CD14-positive monocyte (primary cell): ENCODE measurements around the gene IGF1. TPM values are rescaled to one million over a fixed set of nuclear protein-coding genes. Genes with fewer than 3 reads are reported as not detected.

Source experiments
- DNase-seq, 3 donors: peaks; one replicate each; pipeline ENCODE4 v3.0.0-alpha.2; 2011 to 2022
- H2AFZ ChIP-seq: 2 replicates; pipeline ENCODE4 v1.6.0; 2012; ENCODE audit warnings: mild to moderate bottlenecking, low read depth, low read length, inconsistent platforms; ENCODE audit not compliant: insufficient read depth, poor library complexity, severe bottlenecking
- H3K27ac ChIP-seq, 2 donors: 1 replicate in 1 of 2; 2 replicates in 1 of 2; pipeline ENCODE4 v1.5.1; 2012 to 2013; ENCODE audit warnings: low read length in 2 of 2, control low read depth in 1 of 2, inconsistent platforms in 1 of 2, low read depth in 1 of 2, mild to moderate bottlenecking in 1 of 2
- H3K27me3 ChIP-seq, 2 donors: one replicate each; pipeline versions ENCODE4 v1.6.0 to v1.6.1; 2011 to 2013; ENCODE audit warnings: low read length in 2 of 2; ENCODE audit not compliant: control insufficient read depth in 2 of 2, insufficient read depth in 2 of 2
- H3K36me3 ChIP-seq, 2 donors: replicated peaks in 1 of 2; 1 replicate in 1 of 2; 2 replicates in 1 of 2; pipeline versions ENCODE4 v1.5.1 to v1.6.1; 2012 to 2013; ENCODE audit warnings: low read length in 2 of 2, control low read depth in 1 of 2, inconsistent platforms in 1 of 2, mild to moderate bottlenecking in 1 of 2; ENCODE audit not compliant: insufficient read depth in 2 of 2, control insufficient read depth in 1 of 2
- H3K4me1 ChIP-seq, 2 donors: 1 replicate in 1 of 2; 2 replicates in 1 of 2; pipeline versions ENCODE4 v1.5.1 to v1.6.1; 2012 to 2013; ENCODE audit warnings: low read length in 2 of 2, control low read depth in 1 of 2, inconsistent platforms in 1 of 2, mild to moderate bottlenecking in 1 of 2, moderate library complexity in 1 of 2; ENCODE audit not compliant: insufficient read depth in 2 of 2, control insufficient read depth in 1 of 2
- H3K4me2 ChIP-seq: replicated peaks from 2 replicates; pipeline ENCODE3; 2012; ENCODE audit warnings: low read length, moderate library complexity, mild to moderate bottlenecking; ENCODE audit not compliant: poor library complexity, severe bottlenecking; ENCODE audit errors: extremely low read depth
- H3K4me3 ChIP-seq, 3 experiments: fragments of 200-600 bp in 1 of 3; sonication (generic) in 1 of 3; replicated peaks in 1 of 3; 1 replicate in 2 of 3; 2 replicates in 1 of 3; pipeline ENCODE4 v1.5.1; 2011 to 2013; ENCODE audit warnings: low read length in 3 of 3, mild to moderate bottlenecking in 3 of 3, control low read depth in 2 of 3, low read depth in 2 of 3, inconsistent platforms in 1 of 3, moderate library complexity in 1 of 3
- H3K79me2 ChIP-seq: 2 replicates; pipeline ENCODE4 v1.6.0; 2012; ENCODE audit warnings: mild to moderate bottlenecking, control low read depth, inconsistent platforms, low read length, moderate library complexity; ENCODE audit not compliant: insufficient read depth
- H3K9ac ChIP-seq: 2 replicates; pipeline ENCODE4 v1.6.0; 2017; ENCODE audit warnings: low read length, mild to moderate bottlenecking; ENCODE audit not compliant: insufficient read depth, poor library complexity, severe bottlenecking
- H3K9me3 ChIP-seq, 2 donors: replicated peaks in 1 of 2; 1 replicate in 1 of 2; 2 replicates in 1 of 2; pipeline versions ENCODE4 v1.5.1 to v1.6.1; 2012 to 2013; ENCODE audit warnings: low read length in 2 of 2, control low read depth in 1 of 2; ENCODE audit not compliant: control insufficient read depth in 1 of 2, insufficient read depth in 1 of 2
- H4K20me1 ChIP-seq: 2 replicates; pipeline ENCODE4 v1.6.0; 2012; ENCODE audit warnings: mild to moderate bottlenecking, low read length, control low read depth, moderate library complexity; ENCODE audit not compliant: insufficient read depth
- H3K27ac Mint-ChIP-seq, 7 donors: one replicate each; pipeline ENCODE4 v1.8.0; 2020; ENCODE audit warnings: mild to moderate bottlenecking in 7 of 7, mixed read lengths in 7 of 7, moderate library complexity in 6 of 7, inconsistent platforms in 2 of 7
- H3K27me3 Mint-ChIP-seq, 3 donors: one replicate each; pipeline ENCODE4 v1.8.0; 2021 to 2022; ENCODE audit warnings: low read depth in 3 of 3, mild to moderate bottlenecking in 3 of 3, mixed read lengths in 3 of 3, moderate library complexity in 3 of 3, inconsistent platforms in 1 of 3
- H3K36me3 Mint-ChIP-seq, 2 donors: one replicate each; pipeline ENCODE4 v1.8.0; 2020; ENCODE audit warnings: mixed read lengths in 2 of 2, inconsistent platforms in 1 of 2, mild to moderate bottlenecking in 1 of 2
- H3K4me1 Mint-ChIP-seq: one replicate; pipeline ENCODE4 v1.8.0; 2020; ENCODE audit warnings: mild to moderate bottlenecking, mixed read lengths
- H3K4me3 Mint-ChIP-seq, 2 donors: one replicate each; pipeline ENCODE4 v1.8.0; 2020; ENCODE audit warnings: mild to moderate bottlenecking in 2 of 2, mixed read lengths in 2 of 2, moderate library complexity in 1 of 2
- H3K9me3 Mint-ChIP-seq, 7 donors: one replicate each; pipeline ENCODE4 v1.8.0; 2020 to 2022; ENCODE audit warnings: mixed read lengths in 7 of 7, mild to moderate bottlenecking in 6 of 7, moderate library complexity in 6 of 7, inconsistent platforms in 2 of 7
- WGBS: methylation state at CpG from one replicate; pipeline ENCODE4 v1.1.5; 2013; ENCODE audit warnings: missing lambda C conversion rate; ENCODE audit not compliant: insufficient coverage; 5-methylcytosine and 5-hydroxymethylcytosine counted together
- intact Hi-C, 2 donors: fragments of 100-400 bp; cut with micrococcal nuclease; formaldehyde crosslinking; loops; one replicate each; pipeline versions ENCODE4 v1.15.0 to v1.15.1; 2023
- polyA plus RNA-seq, 3 donors: library from polyadenylated mRNA; depleted of rRNA in 1 of 3; unstranded in 2 of 3; stranded (reverse) in 1 of 3; fragments of 300-500 nt in 2 of 3; fragments of >200 nt in 1 of 3; fragmentation: Illumina TruSeq in 2 of 3; gene quantifications; 1 replicate in 2 of 3; 2 replicates in 1 of 3; pipeline ENCODE4 v1.2.3, GENCODE V29; 2012 to 2021
- TF ChIP-seq, protein P1 (sequence below): fragments of 200-600 bp; IDR thresholded peaks from one replicate; pipeline ENCODE4 v1.8.0; 2022; ENCODE audit warnings: antibody characterized with exemption, mild to moderate bottlenecking

Gene IGF1
- polyA plus RNA-seq, 3 donors = not detected

DNA sequence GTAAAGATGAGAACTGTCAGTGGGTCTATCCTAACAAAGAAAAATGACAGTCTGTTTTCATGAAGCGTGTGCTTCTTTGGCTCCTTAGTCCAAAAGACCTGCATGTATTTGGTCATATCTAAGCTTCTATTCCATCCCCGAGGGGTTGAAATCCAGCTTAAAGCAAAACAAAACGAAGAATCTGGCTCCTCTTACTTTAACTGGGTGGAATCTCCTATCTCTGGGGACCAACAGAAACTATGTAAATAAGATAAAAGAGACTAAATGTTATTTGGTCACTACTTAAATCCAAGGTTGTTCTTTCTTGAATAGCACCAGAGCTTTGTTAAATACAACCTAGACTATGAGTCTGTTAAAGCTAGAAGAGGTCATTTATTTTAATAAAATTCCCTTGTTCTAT is 9.4 kb downstream of the IGF1 start:
- Mint-ChIP-seq H3K27me3 (peaks cover 5 to 6% (median 5%) of the 10 kb centered on the region in 3 donors), H3K9me3 (peaks cover 0 to 1% (median 0%) of the 10 kb centered on the region in 7 donors), H3K36me3 (no peaks in the 10 kb centered on the region), H3K4me1 (no peaks in the 10 kb centered on the region), H3K4me3 (no peak overlapping the region), H3K27ac (no peak overlapping the region)
- whole genome bisulfite sequencing = 100% methylated on average over 1 of the region's 3 CpGs
- H3K9ac ChIP-seq = no peak overlapping the region
- H3K27me3 ChIP-seq = no peaks in the 10 kb centered on the region
- no peak overlapping the region for H2AFZ ChIP-seq
- intact Hi-C loops = loop anchor here in 1 of 2 donors (5.0 kb wide), 1 partner anchor 51 kb away; no protein-coding TSS in a partner anchor
- no peaks in the 10 kb centered on the region for H3K79me2 ChIP-seq
- DNase-seq = no peak
- H3K4me1 ChIP-seq = no peaks in the 10 kb centered on the region
- no peaks in the 10 kb centered on the region for H4K20me1 ChIP-seq
- H3K27ac ChIP-seq = no peak overlapping the region
- no peaks in the 10 kb centered on the region for H3K36me3 ChIP-seq
- no peaks in the 10 kb centered on the region for H3K9me3 ChIP-seq
- H3K4me3 ChIP-seq = no peak overlapping the region
- TF ChIP-seq, protein P1, sequence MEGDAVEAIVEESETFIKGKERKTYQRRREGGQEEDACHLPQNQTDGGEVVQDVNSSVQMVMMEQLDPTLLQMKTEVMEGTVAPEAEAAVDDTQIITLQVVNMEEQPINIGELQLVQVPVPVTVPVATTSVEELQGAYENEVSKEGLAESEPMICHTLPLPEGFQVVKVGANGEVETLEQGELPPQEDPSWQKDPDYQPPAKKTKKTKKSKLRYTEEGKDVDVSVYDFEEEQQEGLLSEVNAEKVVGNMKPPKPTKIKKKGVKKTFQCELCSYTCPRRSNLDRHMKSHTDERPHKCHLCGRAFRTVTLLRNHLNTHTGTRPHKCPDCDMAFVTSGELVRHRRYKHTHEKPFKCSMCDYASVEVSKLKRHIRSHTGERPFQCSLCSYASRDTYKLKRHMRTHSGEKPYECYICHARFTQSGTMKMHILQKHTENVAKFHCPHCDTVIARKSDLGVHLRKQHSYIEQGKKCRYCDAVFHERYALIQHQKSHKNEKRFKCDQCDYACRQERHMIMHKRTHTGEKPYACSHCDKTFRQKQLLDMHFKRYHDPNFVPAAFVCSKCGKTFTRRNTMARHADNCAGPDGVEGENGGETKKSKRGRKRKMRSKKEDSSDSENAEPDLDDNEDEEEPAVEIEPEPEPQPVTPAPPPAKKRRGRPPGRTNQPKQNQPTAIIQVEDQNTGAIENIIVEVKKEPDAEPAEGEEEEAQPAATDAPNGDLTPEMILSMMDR = no peak
- no peak overlapping the region for H3K4me2 ChIP-seq

DNA sequence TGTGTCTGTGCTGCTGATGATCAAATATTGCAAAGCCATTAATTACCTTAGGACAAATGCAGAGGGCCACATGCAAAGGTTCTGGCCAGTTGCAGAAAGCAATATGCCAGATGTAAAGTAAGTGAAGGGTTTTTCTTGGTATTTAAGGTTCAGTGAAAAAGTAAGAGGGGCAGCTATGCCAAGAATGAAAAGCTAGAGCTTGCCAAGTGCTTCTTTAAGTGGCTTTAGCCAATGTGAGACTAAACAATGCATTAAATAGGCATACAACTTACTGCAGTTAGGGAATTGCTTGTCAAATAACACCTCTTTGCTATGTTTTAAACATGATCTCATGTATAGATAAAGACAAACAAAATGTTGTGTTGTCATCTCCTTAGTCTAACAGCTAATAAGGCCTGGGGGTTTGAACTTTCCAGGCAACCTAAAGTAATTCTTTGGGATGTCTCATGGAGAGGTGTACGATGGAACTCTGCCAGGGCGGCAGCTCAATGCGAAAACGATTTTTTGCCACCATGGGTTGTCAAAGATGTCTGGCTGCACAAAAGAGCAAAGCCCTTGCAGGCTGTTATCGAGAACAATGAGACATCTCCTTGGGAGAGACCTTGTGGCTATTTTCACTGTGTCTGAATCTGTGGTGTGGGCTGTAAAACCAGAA is 12.0 kb downstream of the IGF1 start:
- 96% methylated on average over 5 of the region's 5 CpGs for WGBS
- Mint-ChIP-seq H3K4me3 (no peak overlapping the region), H3K36me3 (no peaks in the 10 kb centered on the region), H3K27me3 (peaks cover 0 to 2% (median 0%) of the 10 kb centered on the region in 3 donors), H3K27ac (no peak overlapping the region), H3K4me1 (no peaks in the 10 kb centered on the region), H3K9me3 (peaks cover 0 to 2% (median 0%) of the 10 kb centered on the region in 7 donors)
- Histone ChIP-seq H2AFZ (no peak overlapping the region), H3K79me2 (no peaks in the 10 kb centered on the region), H3K27me3 (no peaks in the 10 kb centered on the region), H3K9me3 (no peaks in the 10 kb centered on the region), H3K4me2 (no peak overlapping the region), H3K4me1 (no peaks in the 10 kb centered on the region), H3K36me3 (no peaks in the 10 kb centered on the region), H3K9ac (no peak overlapping the region), H3K27ac (no peak overlapping the region), H4K20me1 (no peaks in the 10 kb centered on the region), H3K4me3 (no peak overlapping the region)
- intact Hi-C loops = no loop called here
- DNase-seq = no peak
- TF ChIP-seq, protein P1 = no peak
